Calu3 (cell line): ENCODE results near the gene GPR34. TPM values are rescaled to one million over a fixed set of nuclear protein-coding genes. Genes with fewer than 3 reads are reported as not detected.
"Not testable (repeated sequence)": the region's sequence is repeated elsewhere in the genome, so short reads cannot be mapped to it uniquely, and the experiment has no call there.

Experiments used
- BruUV-seq: library from RNA; stranded (reverse); fragments of 400-500 nt; replicated peaks from 2 replicates; lab custom pipeline; 2021; lab: Mats Ljungman, UMichigan
- CTCF ChIA-PET: fragments of 300-600 bp; sonication (Branson Sonifier 250); formaldehyde crosslinking; loops from one replicate; lab custom pipeline; 2022; ENCODE audit warnings: antibody characterized with exemption; lab: Charles Lee
- DNase-seq: peaks from one replicate; pipeline ENCODE4 v3.0.0; 2022
- H3K27ac Mint-ChIP-seq: one replicate; pipeline ENCODE4 v1.8.0; 2022; ENCODE audit warnings: mixed read lengths; ENCODE audit not compliant: unreplicated experiment
- H3K27me3 Mint-ChIP-seq: one replicate; pipeline ENCODE4 v1.8.0; 2022; ENCODE audit warnings: mixed read lengths; ENCODE audit not compliant: unreplicated experiment
- H3K36me3 Mint-ChIP-seq: one replicate; pipeline ENCODE4 v1.8.0; 2022; ENCODE audit warnings: mild to moderate bottlenecking, moderate library complexity, mixed read lengths; ENCODE audit not compliant: insufficient read depth, unreplicated experiment
- H3K4me1 Mint-ChIP-seq: one replicate; pipeline ENCODE4 v1.8.0; 2022; ENCODE audit warnings: mild to moderate bottlenecking, low read depth, mixed read lengths; ENCODE audit not compliant: unreplicated experiment
- H3K4me3 Mint-ChIP-seq: one replicate; pipeline ENCODE4 v1.8.0; 2022; ENCODE audit warnings: mild to moderate bottlenecking, low read depth, moderate library complexity, mixed read lengths; ENCODE audit not compliant: unreplicated experiment
- H3K9me3 Mint-ChIP-seq: one replicate; pipeline ENCODE4 v1.8.0; 2022; ENCODE audit warnings: low read depth, mixed read lengths; ENCODE audit not compliant: unreplicated experiment
- CTCF ChIP-seq: fragments of 200-600 bp; IDR thresholded peaks from one replicate; pipeline ENCODE4 v1.8.0; 2022; ENCODE audit warnings: antibody characterized with exemption; ENCODE audit not compliant: unreplicated experiment
- intact Hi-C: fragments of 100-400 bp; cut with micrococcal nuclease; formaldehyde crosslinking; loops from one replicate; pipeline ENCODE4 v1.10.0; 2022; ENCODE audit not compliant: unreplicated experiment
- total RNA-seq: library from RNA; stranded (reverse); gene quantifications from 2 replicates; pipeline ENCODE4 v1.2.3, GENCODE V29; 2022

GPR34 gene
- total RNA-seq, 1 experiment from 2014 or later = not detected

- TF ChIP-seq CTCF = no peak
- BruUV-seq = no TSS peak
- H3K9me3 Mint-ChIP-seq = no peaks in the 10 kb centered on the region
- DNase-seq = no peak
- H3K4me3 Mint-ChIP-seq = no peak overlapping the region
- no peak overlapping the region for H3K27ac Mint-ChIP-seq
- intact Hi-C loops = no loop called here
- H3K27me3 Mint-ChIP-seq = no peaks in the 10 kb centered on the region
- H3K4me1 Mint-ChIP-seq = peaks cover 22% of the 10 kb centered on the region
- CTCF ChIA-PET = no interaction called here
- no peaks in the 10 kb centered on the region for H3K36me3 Mint-ChIP-seq
Measured at GRCh38 chrX:41672643-41673042, 16.1 kb upstream of the GPR34 start.

- peaks cover 11% of the 10 kb centered on the region for H3K4me1 Mint-ChIP-seq
- DNase-seq, CTCF ChIA-PET, H3K27me3 Mint-ChIP-seq, H3K9me3 Mint-ChIP-seq, H3K4me3 Mint-ChIP-seq, H3K36me3 Mint-ChIP-seq, BruUV-seq, intact Hi-C loops: not testable (repeated sequence)
- peak overlapping the region; percentile 10 for H3K27ac Mint-ChIP-seq
Measured at GRCh38 chrX:41676361-41676760, 12.4 kb upstream of the GPR34 start.

GRCh38 chrX:41677183-41678060, 11.4 kb upstream of the GPR34 start:
- no peak for DNase-seq
- Mint-ChIP-seq H3K27ac (no peak overlapping the region), H3K4me3 (no peak overlapping the region), H3K27me3 (no peaks in the 10 kb centered on the region), H3K4me1 (no peaks in the 10 kb centered on the region), H3K36me3 (no peaks in the 10 kb centered on the region), H3K9me3 (no peaks in the 10 kb centered on the region)
- no peak for TF ChIP-seq CTCF
- intact Hi-C loops = no loop called here
- CTCF ChIA-PET = interaction anchor here (0.6 kb wide), 1 partner anchor 42 kb away, joined by 4 read pairs; no protein-coding TSS in a partner anchor
- BruUV-seq = no TSS peak

GRCh38 chrX:41684138-41684537, 4.6 kb upstream of the GPR34 start:
- no peaks in the 10 kb centered on the region for H3K9me3 Mint-ChIP-seq
- BruUV-seq = no TSS peak
- CTCF ChIA-PET = no interaction called here

More at GRCh38 chrX:41684138-41684537, 4.6 kb upstream of the GPR34 start:
- intact Hi-C loops = no loop called here
- H3K36me3 Mint-ChIP-seq = no peaks in the 10 kb centered on the region
- H3K27me3 Mint-ChIP-seq = no peaks in the 10 kb centered on the region
- H3K4me1 Mint-ChIP-seq = peaks cover 9% of the 10 kb centered on the region
- no peak for TF ChIP-seq CTCF
- no peak overlapping the region for H3K4me3 Mint-ChIP-seq
- H3K27ac Mint-ChIP-seq = no peak overlapping the region
- DNase-seq = peak; percentile 4
